AG10803 (cell line): ENCODE measurements around the gene PRSS12.

Source experiments
- DNase-seq: peaks from one replicate; pipeline ENCODE4 v3.0.0; 2010; ENCODE audit warnings: low read depth
- H3K4me3 ChIP-seq: 2 replicates; pipeline ENCODE4 v1.5.1; 2011; ENCODE audit warnings: mild to moderate bottlenecking, low read length, control low read depth
- CTCF ChIP-seq: conservative IDR thresholded peaks from 2 replicates; pipeline ENCODE4 v1.5.1; 2011; ENCODE audit warnings: mild to moderate bottlenecking, low read length, control low read depth, inconsistent platforms

Gene PRSS12

GRCh38 chr4:118372251-118372650 lies 19.4 kb upstream of the PRSS12 start:
- no peak for TF ChIP-seq CTCF
- no peak overlapping the region for H3K4me3 ChIP-seq
- DNase-seq: no peak

GRCh38 chr4:118369231-118369630 lies 16.4 kb upstream of the PRSS12 start:
- H3K4me3 ChIP-seq: no peak overlapping the region

GRCh38 chr4:118367872-118368271 lies 15.1 kb upstream of the PRSS12 start:
- TF ChIP-seq CTCF: no peak
- no peak for DNase-seq
- H3K4me3 ChIP-seq: no peak overlapping the region

More at GRCh38 chr4:118369231-118369630, 16.4 kb upstream of the PRSS12 start:
- TF ChIP-seq CTCF: no peak
- no peak for DNase-seq

GRCh38 chr4:118367361-118367760 lies 14.6 kb upstream of the PRSS12 start:
- TF ChIP-seq CTCF: no peak
- DNase-seq: no peak
- no peak overlapping the region for H3K4me3 ChIP-seq

GRCh38 chr4:118363166-118363565 lies 10.4 kb upstream of the PRSS12 start:
- no peak overlapping the region for H3K4me3 ChIP-seq
- DNase-seq: peak; percentile 53
- no peak for TF ChIP-seq CTCF

GRCh38 chr4:118361192-118361591 lies 8.4 kb upstream of the PRSS12 start:
- no peak for TF ChIP-seq CTCF
- H3K4me3 ChIP-seq: no peak overlapping the region
- peak; percentile 34 for DNase-seq

- TF ChIP-seq CTCF: no peak
- DNase-seq: peak; percentile 62
- H3K4me3 ChIP-seq: no peak overlapping the region
These were observed 7.3 kb upstream of the PRSS12 start for GRCh38 chr4:118360106-118360505.
